NT2/D1 (cell line): Measurements from ENCODE around the gene SLIT1.

Experiments
- DNase-seq: peaks from one replicate; pipeline ENCODE4 v3.0.0-alpha.2; 2011; ENCODE audit warnings: low read depth, low spot score
- H3K27me3 ChIP-seq: 2 replicates; pipeline ENCODE4 v1.6.0; 2011; ENCODE audit warnings: mild to moderate bottlenecking; ENCODE audit not compliant: insufficient read length, insufficient read depth
- H3K36me3 ChIP-seq: 2 replicates; pipeline ENCODE4 v1.6.1; 2011; ENCODE audit warnings: mild to moderate bottlenecking, low read length, mixed read lengths; ENCODE audit not compliant: insufficient read depth, insufficient read length
- H3K4me1 ChIP-seq: 2 replicates; pipeline ENCODE4 v1.5.1; 2011; ENCODE audit not compliant: insufficient read depth, insufficient read length
- H3K4me3 ChIP-seq: 2 replicates; pipeline ENCODE4 v1.5.1; 2011; ENCODE audit warnings: low read depth; ENCODE audit not compliant: insufficient read length
- H3K9ac ChIP-seq: 2 replicates; pipeline ENCODE4 v1.6.0; 2011; ENCODE audit warnings: low read depth; ENCODE audit not compliant: insufficient read length
- H3K9me3 ChIP-seq: 2 replicates; pipeline ENCODE4 v1.5.1; 2011; ENCODE audit warnings: mild to moderate bottlenecking, low read length; ENCODE audit not compliant: insufficient read depth
- SUZ12 ChIP-seq: IDR thresholded peaks from 2 replicates; pipeline ENCODE4 v1.6.1; 2011; ENCODE audit not compliant: insufficient read length, insufficient read depth; ENCODE audit errors: extremely low read depth
- YY1 ChIP-seq: IDR thresholded peaks from 2 replicates; pipeline ENCODE4 v1.6.1; 2011; ENCODE audit not compliant: insufficient read length, insufficient read depth
- ZNF274 ChIP-seq: IDR thresholded peaks from 2 replicates; pipeline ENCODE4 v1.6.1; 2011; ENCODE audit warnings: mild to moderate bottlenecking, low read depth, low read length

SLIT1 gene

GRCh38 chr10:97028126-97028831, 157.5 kb downstream of the SLIT1 start:
- Histone ChIP-seq H3K9ac (no peak overlapping the region), H3K4me3 (no peak overlapping the region), H3K9me3 (no peaks in the 10 kb centered on the region), H3K27me3 (no peaks in the 10 kb centered on the region), H3K36me3 (no peaks in the 10 kb centered on the region), H3K4me1 (peaks cover 8% of the 10 kb centered on the region)
- DNase-seq = no peak
- TF ChIP-seq YY1 (no peak), SUZ12 (no peak), ZNF274 (no peak)

- no peak overlapping the region for H3K9ac ChIP-seq
- peak; percentile 56 for DNase-seq
Observed at GRCh38 chr10:97025613-97026242, 160.0 kb downstream of the SLIT1 start.

DNA sequence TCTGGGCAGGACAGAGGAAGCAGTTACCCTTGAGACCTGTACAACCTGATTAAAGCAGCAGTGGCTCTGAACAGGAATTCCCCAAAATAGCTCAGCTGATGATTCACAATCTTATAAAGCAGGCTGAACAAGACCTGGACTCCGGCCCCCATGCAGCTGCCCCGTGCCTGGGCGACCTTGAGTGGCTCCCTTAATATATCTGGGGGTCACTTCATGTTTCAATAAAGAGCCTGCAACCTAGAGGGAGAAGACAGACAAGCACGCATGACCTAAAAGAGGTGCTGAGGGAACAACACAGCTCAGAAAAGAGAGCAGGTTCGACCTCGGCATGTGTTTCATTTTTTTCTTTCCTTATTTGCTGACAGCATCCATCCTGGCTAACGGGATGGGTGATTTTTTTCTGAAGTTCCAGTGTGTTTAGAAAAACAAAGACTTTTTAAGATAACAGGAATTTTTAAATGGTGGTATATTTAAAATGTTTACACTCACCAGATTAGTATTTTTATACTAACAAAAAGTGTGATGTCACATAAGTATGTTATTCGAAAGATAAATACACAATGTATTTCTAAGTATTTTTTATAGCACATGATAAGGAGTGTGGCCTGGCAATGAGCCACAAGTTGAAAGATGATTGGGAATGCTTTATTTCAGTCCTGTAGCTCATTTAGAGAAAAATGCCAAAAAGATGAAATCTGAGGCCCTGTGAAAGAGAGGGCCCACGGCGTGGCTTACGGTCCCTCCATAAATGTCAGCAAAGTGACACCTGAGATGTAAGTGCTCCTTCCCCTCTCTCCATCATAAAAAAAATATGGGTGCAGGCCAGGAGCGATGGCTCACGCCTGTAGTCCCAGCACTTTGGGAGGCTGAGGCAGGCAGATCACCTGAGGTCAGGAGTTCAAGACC, 161.3 kb downstream of the SLIT1 start:
- Histone ChIP-seq H3K36me3 (no peaks in the 10 kb centered on the region), H3K4me1 (peaks cover 7% of the 10 kb centered on the region), H3K27me3 (no peaks in the 10 kb centered on the region), H3K4me3 (no peak overlapping the region), H3K9me3 (no peaks in the 10 kb centered on the region), H3K9ac (no peak overlapping the region)
- TF ChIP-seq SUZ12 = no peak
- TF ChIP-seq YY1 = no peak
- TF ChIP-seq ZNF274 = no peak
- DNase-seq = no peak

More at GRCh38 chr10:97025613-97026242, 160.0 kb downstream of the SLIT1 start:
- Histone ChIP-seq H3K27me3 (no peaks in the 10 kb centered on the region), H3K9me3 (no peaks in the 10 kb centered on the region), H3K4me3 (no peak overlapping the region), H3K36me3 (no peaks in the 10 kb centered on the region), H3K4me1 (peaks cover 8% of the 10 kb centered on the region)
- no peak for TF ChIP-seq SUZ12
- no peak for TF ChIP-seq ZNF274
- TF ChIP-seq YY1 = no peak

DNA sequence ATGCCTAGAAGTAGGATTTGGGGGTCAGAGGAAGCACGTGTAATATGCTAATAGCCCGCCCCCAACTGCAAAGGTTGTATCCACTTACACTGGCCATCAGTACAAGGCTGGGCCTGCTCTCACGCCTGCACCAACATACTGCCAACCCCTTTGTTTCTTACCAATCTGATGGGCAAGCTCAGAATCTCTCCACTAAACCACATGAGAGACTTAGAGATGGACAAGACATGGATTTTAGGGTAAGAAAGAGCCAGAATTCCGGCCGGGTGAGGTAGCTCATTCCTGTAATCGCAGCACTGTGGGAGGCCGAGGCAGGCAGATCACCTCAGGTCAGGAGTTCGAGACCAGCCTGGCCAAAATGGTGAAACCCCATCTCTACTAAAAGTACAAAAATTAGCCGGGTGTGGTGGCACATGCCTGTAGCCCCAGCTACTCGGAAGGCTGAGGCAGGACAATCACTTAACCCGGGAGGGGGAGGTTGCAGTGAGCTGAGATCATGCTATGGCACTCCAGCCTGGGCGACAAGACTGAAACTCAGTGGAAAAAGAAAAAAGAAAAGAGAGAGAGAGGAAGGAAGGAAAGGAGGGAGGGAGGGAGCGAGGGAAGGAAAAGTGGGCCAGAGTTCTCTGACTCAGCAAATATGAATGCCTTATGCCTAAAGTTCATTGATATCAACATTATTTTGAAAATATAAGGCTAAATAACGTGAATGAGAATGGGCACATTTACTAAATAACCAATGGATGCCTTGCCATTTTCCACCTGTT, 162.2 kb downstream of the SLIT1 start:
- Histone ChIP-seq H3K4me1 (peaks cover 10% of the 10 kb centered on the region), H3K4me3 (no peak overlapping the region), H3K9me3 (no peaks in the 10 kb centered on the region), H3K27me3 (no peaks in the 10 kb centered on the region), H3K9ac (no peak overlapping the region), H3K36me3 (no peaks in the 10 kb centered on the region)
- TF ChIP-seq YY1 (no peak), SUZ12 (no peak), ZNF274 (no peak)
- DNase-seq = no peak

GRCh38 chr10:97022616-97023015, 163.1 kb downstream of the SLIT1 start:
- Histone ChIP-seq H3K9ac (no peak overlapping the region), H3K4me3 (no peak overlapping the region), H3K27me3 (no peaks in the 10 kb centered on the region), H3K4me1 (peaks cover 10% of the 10 kb centered on the region), H3K36me3 (no peaks in the 10 kb centered on the region), H3K9me3 (no peaks in the 10 kb centered on the region)
- DNase-seq = no peak
- TF ChIP-seq ZNF274 (no peak), YY1 (no peak), SUZ12 (no peak)

- Histone ChIP-seq H3K9ac (no peak overlapping the region), H3K9me3 (no peaks in the 10 kb centered on the region), H3K4me1 (peaks cover 10% of the 10 kb centered on the region), H3K4me3 (no peak overlapping the region), H3K36me3 (no peaks in the 10 kb centered on the region), H3K27me3 (no peaks in the 10 kb centered on the region)
- no peak for DNase-seq
- TF ChIP-seq ZNF274 (no peak), YY1 (no peak), SUZ12 (no peak)
Observed at GRCh38 chr10:97020452-97021400, 165.0 kb downstream of the SLIT1 start.
